CD14-positive monocyte (primary cell): Measurements from ENCODE around the gene OSBPL9. TPM values are rescaled to one million over a fixed set of nuclear protein-coding genes. Genes with fewer than 3 reads are reported as not detected.

ENCODE experiments used
- DNase-seq, 3 donors: peaks; one replicate each; pipeline ENCODE4 v3.0.0-alpha.2; 2011 to 2022
- H2AFZ ChIP-seq: 2 replicates; pipeline ENCODE4 v1.6.0; 2012; ENCODE audit warnings: mild to moderate bottlenecking, low read depth, low read length, inconsistent platforms; ENCODE audit not compliant: insufficient read depth, poor library complexity, severe bottlenecking
- H3K27ac ChIP-seq, 2 donors: 1 replicate in 1 of 2; 2 replicates in 1 of 2; pipeline ENCODE4 v1.5.1; 2012 to 2013; ENCODE audit warnings: low read length in 2 of 2, control low read depth in 1 of 2, inconsistent platforms in 1 of 2, low read depth in 1 of 2, mild to moderate bottlenecking in 1 of 2
- H3K27me3 ChIP-seq, 2 donors: one replicate each; pipeline versions ENCODE4 v1.6.0 to v1.6.1; 2011 to 2013; ENCODE audit warnings: low read length in 2 of 2; ENCODE audit not compliant: control insufficient read depth in 2 of 2, insufficient read depth in 2 of 2
- H3K36me3 ChIP-seq, 2 donors: replicated peaks in 1 of 2; 1 replicate in 1 of 2; 2 replicates in 1 of 2; pipeline versions ENCODE4 v1.5.1 to v1.6.1; 2012 to 2013; ENCODE audit warnings: low read length in 2 of 2, control low read depth in 1 of 2, inconsistent platforms in 1 of 2, mild to moderate bottlenecking in 1 of 2; ENCODE audit not compliant: insufficient read depth in 2 of 2, control insufficient read depth in 1 of 2
- H3K4me1 ChIP-seq, 2 donors: 1 replicate in 1 of 2; 2 replicates in 1 of 2; pipeline versions ENCODE4 v1.5.1 to v1.6.1; 2012 to 2013; ENCODE audit warnings: low read length in 2 of 2, control low read depth in 1 of 2, inconsistent platforms in 1 of 2, mild to moderate bottlenecking in 1 of 2, moderate library complexity in 1 of 2; ENCODE audit not compliant: insufficient read depth in 2 of 2, control insufficient read depth in 1 of 2
- H3K4me2 ChIP-seq: replicated peaks from 2 replicates; pipeline ENCODE3; 2012; ENCODE audit warnings: low read length, moderate library complexity, mild to moderate bottlenecking; ENCODE audit not compliant: poor library complexity, severe bottlenecking; ENCODE audit errors: extremely low read depth
- H3K4me3 ChIP-seq, 3 experiments: fragments of 200-600 bp in 1 of 3; sonication (generic) in 1 of 3; replicated peaks in 1 of 3; 1 replicate in 2 of 3; 2 replicates in 1 of 3; pipeline ENCODE4 v1.5.1; 2011 to 2013; ENCODE audit warnings: low read length in 3 of 3, mild to moderate bottlenecking in 3 of 3, control low read depth in 2 of 3, low read depth in 2 of 3, inconsistent platforms in 1 of 3, moderate library complexity in 1 of 3
- H3K79me2 ChIP-seq: 2 replicates; pipeline ENCODE4 v1.6.0; 2012; ENCODE audit warnings: mild to moderate bottlenecking, control low read depth, inconsistent platforms, low read length, moderate library complexity; ENCODE audit not compliant: insufficient read depth
- H3K9ac ChIP-seq: 2 replicates; pipeline ENCODE4 v1.6.0; 2017; ENCODE audit warnings: low read length, mild to moderate bottlenecking; ENCODE audit not compliant: insufficient read depth, poor library complexity, severe bottlenecking
- H3K9me3 ChIP-seq, 2 donors: replicated peaks in 1 of 2; 1 replicate in 1 of 2; 2 replicates in 1 of 2; pipeline versions ENCODE4 v1.5.1 to v1.6.1; 2012 to 2013; ENCODE audit warnings: low read length in 2 of 2, control low read depth in 1 of 2; ENCODE audit not compliant: control insufficient read depth in 1 of 2, insufficient read depth in 1 of 2
- H4K20me1 ChIP-seq: 2 replicates; pipeline ENCODE4 v1.6.0; 2012; ENCODE audit warnings: mild to moderate bottlenecking, low read length, control low read depth, moderate library complexity; ENCODE audit not compliant: insufficient read depth
- H3K27ac Mint-ChIP-seq, 7 donors: one replicate each; pipeline ENCODE4 v1.8.0; 2020; ENCODE audit warnings: mild to moderate bottlenecking in 7 of 7, mixed read lengths in 7 of 7, moderate library complexity in 6 of 7, inconsistent platforms in 2 of 7
- H3K27me3 Mint-ChIP-seq, 3 donors: one replicate each; pipeline ENCODE4 v1.8.0; 2021 to 2022; ENCODE audit warnings: low read depth in 3 of 3, mild to moderate bottlenecking in 3 of 3, mixed read lengths in 3 of 3, moderate library complexity in 3 of 3, inconsistent platforms in 1 of 3
- H3K36me3 Mint-ChIP-seq, 2 donors: one replicate each; pipeline ENCODE4 v1.8.0; 2020; ENCODE audit warnings: mixed read lengths in 2 of 2, inconsistent platforms in 1 of 2, mild to moderate bottlenecking in 1 of 2
- H3K4me1 Mint-ChIP-seq: one replicate; pipeline ENCODE4 v1.8.0; 2020; ENCODE audit warnings: mild to moderate bottlenecking, mixed read lengths
- H3K4me3 Mint-ChIP-seq, 2 donors: one replicate each; pipeline ENCODE4 v1.8.0; 2020; ENCODE audit warnings: mild to moderate bottlenecking in 2 of 2, mixed read lengths in 2 of 2, moderate library complexity in 1 of 2
- H3K9me3 Mint-ChIP-seq, 7 donors: one replicate each; pipeline ENCODE4 v1.8.0; 2020 to 2022; ENCODE audit warnings: mixed read lengths in 7 of 7, mild to moderate bottlenecking in 6 of 7, moderate library complexity in 6 of 7, inconsistent platforms in 2 of 7
- CTCF ChIP-seq: fragments of 200-600 bp; IDR thresholded peaks from one replicate; pipeline ENCODE4 v1.8.0; 2022; ENCODE audit warnings: antibody characterized with exemption, mild to moderate bottlenecking
- WGBS: methylation state at CpG from one replicate; pipeline ENCODE4 v1.1.5; 2013; ENCODE audit warnings: missing lambda C conversion rate; ENCODE audit not compliant: insufficient coverage; 5-methylcytosine and 5-hydroxymethylcytosine counted together
- intact Hi-C, 2 donors: fragments of 100-400 bp; cut with micrococcal nuclease; formaldehyde crosslinking; loops; one replicate each; pipeline versions ENCODE4 v1.15.0 to v1.15.1; 2023
- polyA plus RNA-seq, 3 donors: library from polyadenylated mRNA; depleted of rRNA in 1 of 3; unstranded in 2 of 3; stranded (reverse) in 1 of 3; fragments of 300-500 nt in 2 of 3; fragments of >200 nt in 1 of 3; fragmentation: Illumina TruSeq in 2 of 3; gene quantifications; 1 replicate in 2 of 3; 2 replicates in 1 of 3; pipeline ENCODE4 v1.2.3, GENCODE V29; 2012 to 2021

Gene OSBPL9
- polyA plus RNA-seq, 3 donors = 22.2 to 41.4 (median 31.3) TPM

GRCh38 chr1:51621161-51621560 lies 4.3 kb downstream of the OSBPL9 start:
- Mint-ChIP-seq H3K9me3 (no peaks in the 10 kb centered on the region), H3K36me3 (peaks cover 9 to 16% of the 10 kb centered on the region in 2 donors), H3K27me3 (peaks cover 0 to 2% (median 0%) of the 10 kb centered on the region in 3 donors), H3K4me1 (peaks cover 59% of the 10 kb centered on the region), H3K27ac (no peak overlapping the region), H3K4me3 (no peak overlapping the region)
- TF ChIP-seq CTCF = no peak
- intact Hi-C loops = loop anchor here in 1 of 2 donors (10.0 kb wide), 1 partner anchor 144 kb away; no protein-coding TSS in a partner anchor
- H3K4me2 ChIP-seq = no peak overlapping the region
- H4K20me1 ChIP-seq = peaks cover 32% of the 10 kb centered on the region
- H3K27me3 ChIP-seq = no peaks in the 10 kb centered on the region
- H3K36me3 ChIP-seq = no peaks in the 10 kb centered on the region
- no peak overlapping the region for H2AFZ ChIP-seq
- H3K4me3 ChIP-seq = no peak overlapping the region
- H3K79me2 ChIP-seq = peaks cover 89% of the 10 kb centered on the region
- H3K9me3 ChIP-seq = no peaks in the 10 kb centered on the region
- peaks cover 33 to 58% of the 10 kb centered on the region in 2 donors for H3K4me1 ChIP-seq
- DNase-seq = no peak
- 96% methylated on average over 4 of the region's 7 CpGs for WGBS
- H3K9ac ChIP-seq = no peak overlapping the region
- H3K27ac ChIP-seq = no peak overlapping the region

GRCh38 chr1:51621841-51622454 lies 5.1 kb downstream of the OSBPL9 start:
- Mint-ChIP-seq H3K4me1 (peaks cover 60% of the 10 kb centered on the region), H3K27me3 (no peaks in the 10 kb centered on the region), H3K4me3 (no peak overlapping the region), H3K9me3 (no peaks in the 10 kb centered on the region), H3K27ac (peak overlapping the region in 5 of 7 donors; percentile 4 to 74 (median 62)), H3K36me3 (peaks cover 14 to 18% of the 10 kb centered on the region in 2 donors)
- Histone ChIP-seq H3K9me3 (no peaks in the 10 kb centered on the region), H3K9ac (no peak overlapping the region), H3K27me3 (no peaks in the 10 kb centered on the region), H3K4me2 (no peak overlapping the region), H3K4me3 (no peak overlapping the region), H4K20me1 (peaks cover 40% of the 10 kb centered on the region), H3K4me1 (peaks cover 28 to 52% of the 10 kb centered on the region in 2 donors), H3K36me3 (no peaks in the 10 kb centered on the region), H3K79me2 (peaks cover 96% of the 10 kb centered on the region), H2AFZ (no peak overlapping the region), H3K27ac (no peak overlapping the region)
- TF ChIP-seq CTCF = no peak
- no peak for DNase-seq
- intact Hi-C loops = loop anchor here in 1 of 2 donors (10.0 kb wide), 1 partner anchor 143 kb away; no protein-coding TSS in a partner anchor
- 100% methylated on average over 1 of the region's 2 CpGs for WGBS
